ENCODE measurements around the gene STRIP2.
A peak's percentile ranks its signal among the peaks of the same experiment; 100 is the strongest.

Gene STRIP2

GRCh38 chr7:129501760-129502707 is 67.8 kb downstream of the STRIP2 start, which contains the start of gene SMKR1:
Gene SMKR1, plus strand, starts transcription at chr7:129502531. Its CDS starts 294 bp downstream, at chr7:129502825.
- peak; percentile 55 for DNase-seq (ENCODE audit: low read depth)
- peak within 1 kb of the TSS; percentile 47 for H3K4me3 ChIP-seq (replicated peaks; ENCODE audit: low read depth, low read length)
- no peak for TF ChIP-seq CTCF (IDR thresholded peaks at IDR 0.05; ENCODE audit: low read length, missing control alignments)

GRCh38 chr7:129502708-129503685 is 68.8 kb downstream of the STRIP2 start:
- H3K4me3 ChIP-seq (replicated peaks; ENCODE audit: low read depth, low read length), result peak overlapping the region; percentile 47
- no peak for DNase-seq (ENCODE audit: low read depth)
- TF ChIP-seq CTCF (IDR thresholded peaks at IDR 0.05; ENCODE audit: low read length, missing control alignments), result no peak

- no peak overlapping the region for H3K4me3 ChIP-seq (replicated peaks; ENCODE audit: low read depth, low read length)
- no peak for DNase-seq (ENCODE audit: low read depth)
- no peak for TF ChIP-seq CTCF (IDR thresholded peaks at IDR 0.05; ENCODE audit: low read length, missing control alignments)
Observed at GRCh38 chr7:129503725-129504124, 69.5 kb downstream of the STRIP2 start.

GRCh38 chr7:129512192-129512591 is 78.0 kb downstream of the STRIP2 start:
- H3K4me3 ChIP-seq (replicated peaks; ENCODE audit: low read depth, low read length), result no peak overlapping the region
- no peak for TF ChIP-seq CTCF (IDR thresholded peaks at IDR 0.05; ENCODE audit: low read length, missing control alignments)
- no peak for DNase-seq (ENCODE audit: low read depth)

GRCh38 chr7:129513546-129513945 is 79.3 kb downstream of the STRIP2 start:
- H3K4me3 ChIP-seq (replicated peaks; ENCODE audit: low read depth, low read length), result no peak overlapping the region
- no peak for TF ChIP-seq CTCF (IDR thresholded peaks at IDR 0.05; ENCODE audit: low read length, missing control alignments)
- no peak for DNase-seq (ENCODE audit: low read depth)

GRCh38 chr7:129514683-129515082 is 80.5 kb downstream of the STRIP2 start:
- no peak for TF ChIP-seq CTCF (IDR thresholded peaks at IDR 0.05; ENCODE audit: low read length, missing control alignments)
- no peak for DNase-seq (ENCODE audit: low read depth)
- H3K4me3 ChIP-seq (replicated peaks; ENCODE audit: low read depth, low read length), result no peak overlapping the region
